ENCODE results near the gene CCDC102B.
"Not testable (repeated sequence)": the region's sequence is repeated elsewhere in the genome, so short reads cannot be mapped to it uniquely, and the experiment has no call there.

The CCDC102B gene

GRCh38 chr18:68954738-68955137 lies 156.9 kb downstream of the CCDC102B start:
- Histone ChIP-seq H3K27ac (no peak overlapping the region), H3K4me3 (no peak overlapping the region)

GRCh38 chr18:68956650-68957049 lies 158.8 kb downstream of the CCDC102B start:
- H3K4me3 ChIP-seq, result no peak overlapping the region
- no peak overlapping the region for H3K27ac ChIP-seq

- H3K4me3 ChIP-seq, result no peak overlapping the region
- H3K27ac ChIP-seq, result no peak overlapping the region
These were observed 162.5 kb downstream of the CCDC102B start for GRCh38 chr18:68960355-68960754.

GRCh38 chr18:68962623-68963022 lies 164.7 kb downstream of the CCDC102B start:
- Histone ChIP-seq H3K27ac (no peak overlapping the region), H3K4me3 (no peak overlapping the region)

- Histone ChIP-seq H3K27ac (no peak overlapping the region), H3K4me3 (no peak overlapping the region)
These were observed 167.9 kb downstream of the CCDC102B start for GRCh38 chr18:68965817-68966216.

GRCh38 chr18:68969027-68969426 lies 171.1 kb downstream of the CCDC102B start:
- H3K4me3 ChIP-seq, result no peak overlapping the region
- no peak overlapping the region for H3K27ac ChIP-seq

GRCh38 chr18:68972176-68972575 lies 174.3 kb downstream of the CCDC102B start:
- H3K27ac ChIP-seq, result no peak overlapping the region
- no peak overlapping the region for H3K4me3 ChIP-seq

GRCh38 chr18:68979737-68980136 lies 181.9 kb downstream of the CCDC102B start:
- no peak overlapping the region for H3K27ac ChIP-seq

GRCh38 chr18:68983126-68983525 lies 185.2 kb downstream of the CCDC102B start:
- no peak overlapping the region for H3K27ac ChIP-seq
- H3K4me3 ChIP-seq, result no peak overlapping the region

More at GRCh38 chr18:68979737-68980136, 181.9 kb downstream of the CCDC102B start:
- no peak overlapping the region for H3K4me3 ChIP-seq

GRCh38 chr18:68984342-68984741 lies 186.5 kb downstream of the CCDC102B start:
- no peak overlapping the region for H3K4me3 ChIP-seq

GRCh38 chr18:68985172-68985820 lies 187.4 kb downstream of the CCDC102B start:
- H3K27ac ChIP-seq, result no peak overlapping the region
- H3K4me3 ChIP-seq, result no peak overlapping the region

More at GRCh38 chr18:68984342-68984741, 186.5 kb downstream of the CCDC102B start:
- no peak overlapping the region for H3K27ac ChIP-seq

GRCh38 chr18:68991286-68991685 lies 193.4 kb downstream of the CCDC102B start:
- no peak overlapping the region for H3K27ac ChIP-seq
- H3K4me3 ChIP-seq, result no peak overlapping the region

GRCh38 chr18:68992719-68993482 lies 195.0 kb downstream of the CCDC102B start:
- H3K4me3 ChIP-seq, result no peak overlapping the region
- no peak overlapping the region for H3K27ac ChIP-seq

GRCh38 chr18:68995675-68996074 lies 197.8 kb downstream of the CCDC102B start:
- no peak overlapping the region for H3K4me3 ChIP-seq
- H3K27ac ChIP-seq, result no peak overlapping the region

GRCh38 chr18:68997845-68998244 lies 200.0 kb downstream of the CCDC102B start:
- no peak overlapping the region for H3K4me3 ChIP-seq
- no peak overlapping the region for H3K27ac ChIP-seq

- no peak overlapping the region for H3K4me3 ChIP-seq
- no peak overlapping the region for H3K27ac ChIP-seq
These were observed 202.5 kb downstream of the CCDC102B start for GRCh38 chr18:69000366-69000765.

GRCh38 chr18:69002233-69002632 lies 204.4 kb downstream of the CCDC102B start:
- no peak overlapping the region for H3K27ac ChIP-seq

GRCh38 chr18:69006212-69006611 lies 208.3 kb downstream of the CCDC102B start:
- not testable (repeated sequence) for H3K27ac ChIP-seq, H3K4me3 ChIP-seq

More at GRCh38 chr18:69002233-69002632, 204.4 kb downstream of the CCDC102B start:
- no peak overlapping the region for H3K4me3 ChIP-seq

- no peak overlapping the region for H3K4me3 ChIP-seq
These were observed 210.7 kb downstream of the CCDC102B start for GRCh38 chr18:69008538-69008937.

GRCh38 chr18:69021211-69021805 lies 223.4 kb downstream of the CCDC102B start:
- no peak overlapping the region for H3K4me3 ChIP-seq
- H3K27ac ChIP-seq, result no peak overlapping the region

More at GRCh38 chr18:69008538-69008937, 210.7 kb downstream of the CCDC102B start:
- H3K27ac ChIP-seq, result no peak overlapping the region

- H3K4me3 ChIP-seq, result no peak overlapping the region
- no peak overlapping the region for H3K27ac ChIP-seq
These were observed 224.5 kb downstream of the CCDC102B start for GRCh38 chr18:69022426-69022825.
